IMR-90 (cell line): ENCODE data around the gene KCNQ2. TPM values are rescaled to one million over a fixed set of nuclear protein-coding genes. Genes with fewer than 3 reads are reported as not detected.

ENCODE experiments used
- ATAC-seq: fragments of 200-7000 bp; cut with Tn5 transposase; 2 replicates; pipeline ENCODE4 v1.9.1; 2020; ENCODE audit warnings: low read depth, mild to moderate bottlenecking, moderate library complexity
- BruUV-seq: library from RNA; stranded (reverse); fragments of 400-500 nt; replicated peaks from 2 replicates; lab custom pipeline; 2021; lab: Mats Ljungman, UMichigan
- CTCF ChIA-PET: fragments of 300-600 bp; formaldehyde crosslinking; extraction: SDS; loops from one replicate; lab custom pipeline; 2021; ENCODE audit warnings: antibody characterized with exemption; lab: Yijun Ruan, JAX
- POLR2A ChIA-PET: fragments of 300-600 bp; sonication (Branson Sonifier 250); formaldehyde crosslinking; loops from one replicate; lab custom pipeline; 2022; ENCODE audit warnings: antibody characterized with exemption; ENCODE audit not compliant: unreplicated experiment; lab: Charles Lee
- DNase-seq: peaks from one replicate; pipeline ENCODE4 v3.0.0; 2013
- H2AFZ ChIP-seq: replicated peaks from 2 replicates; pipeline ENCODE3; 2013; ENCODE audit warnings: low read length, mild to moderate bottlenecking; ENCODE audit not compliant: poor library complexity
- H2AK5ac ChIP-seq: 2 replicates; pipeline ENCODE4 v1.6.1; 2013; ENCODE audit warnings: low read depth, low read length, inconsistent platforms
- H2AK9ac ChIP-seq: replicated peaks from 2 replicates; pipeline ENCODE3; 2013; ENCODE audit warnings: mild to moderate bottlenecking, low read depth, low read length, moderate library complexity; ENCODE audit not compliant: poor library complexity
- H2BK120ac ChIP-seq: 2 replicates; pipeline ENCODE4 v1.6.1; 2013; ENCODE audit warnings: low read depth, low read length, inconsistent platforms
- H2BK15ac ChIP-seq: 3 replicates; pipeline ENCODE4 v1.6.1; 2013; ENCODE audit warnings: low read depth, low read length, inconsistent platforms
- H2BK20ac ChIP-seq: 2 replicates; pipeline ENCODE4 v1.6.1; 2013; ENCODE audit warnings: low read depth, mild to moderate bottlenecking, inconsistent platforms, low read length, moderate library complexity
- H2BK5ac ChIP-seq: 2 replicates; pipeline ENCODE4 v1.6.1; 2013; ENCODE audit warnings: mild to moderate bottlenecking, low read depth, low read length, inconsistent platforms; ENCODE audit not compliant: poor library complexity, severe bottlenecking
- H3K14ac ChIP-seq: replicated peaks from 2 replicates; pipeline ENCODE4 v1.6.1; 2013; ENCODE audit warnings: low read depth, low read length, inconsistent platforms
- H3K18ac ChIP-seq: 2 replicates; pipeline ENCODE4 v1.6.1; 2013; ENCODE audit warnings: low read depth, low read length, control low read depth
- H3K23ac ChIP-seq: 2 replicates; pipeline ENCODE4 v1.6.1; 2013; ENCODE audit warnings: low read depth, low read length, inconsistent platforms
- H3K27ac ChIP-seq: 2 replicates; pipeline ENCODE4 v1.5.1; 2013; ENCODE audit warnings: mild to moderate bottlenecking, control low read depth, low read length; ENCODE audit not compliant: insufficient read depth
- H3K27me3 ChIP-seq: 2 replicates; pipeline ENCODE4 v1.6.1; 2013; ENCODE audit warnings: low read length; ENCODE audit not compliant: control insufficient read depth, insufficient read depth
- H3K36me3 ChIP-seq: 2 replicates; pipeline ENCODE4 v1.6.1; 2013; ENCODE audit warnings: low read length, mixed read lengths; ENCODE audit not compliant: control insufficient read depth, insufficient read depth
- H3K4ac ChIP-seq: 2 replicates; pipeline ENCODE4 v1.6.1; 2013; ENCODE audit warnings: low read depth, low read length, inconsistent platforms
- H3K4me1 ChIP-seq: 2 replicates; pipeline ENCODE4 v1.6.1; 2013; ENCODE audit warnings: low read length, mixed read lengths; ENCODE audit not compliant: control insufficient read depth, insufficient read depth
- H3K4me2 ChIP-seq: 2 replicates; pipeline ENCODE4 v1.6.1; 2013; ENCODE audit warnings: low read depth, mild to moderate bottlenecking, control low read depth, low read length, moderate library complexity
- H3K4me3 ChIP-seq: 2 replicates; pipeline ENCODE4 v1.5.1; 2013; ENCODE audit warnings: low read depth, mild to moderate bottlenecking, control low read depth, low read length, moderate library complexity; ENCODE audit not compliant: insufficient read depth
- H3K56ac ChIP-seq: 2 replicates; pipeline ENCODE4 v1.6.1; 2013; ENCODE audit warnings: low read length, inconsistent platforms; ENCODE audit not compliant: insufficient read depth; ENCODE audit errors: extremely low read depth
- H3K79me1 ChIP-seq, 2 experiments: 2 replicates each; pipeline ENCODE4 v1.6.1; 2013; ENCODE audit warnings: low read length in 2 of 2, inconsistent platforms in 1 of 2, low read depth in 1 of 2
- H3K9ac ChIP-seq: 2 replicates; pipeline ENCODE4 v1.6.1; 2013; ENCODE audit warnings: low read depth, low read length, control low read depth
- H3K9me1 ChIP-seq: 2 replicates; pipeline ENCODE4 v1.6.1; 2013; ENCODE audit warnings: low read length, inconsistent platforms; ENCODE audit not compliant: insufficient read depth
- H3K9me3 ChIP-seq: 2 replicates; pipeline ENCODE4 v1.6.1; 2013; ENCODE audit warnings: low read length; ENCODE audit not compliant: control insufficient read depth, insufficient read depth
- H4K20me1 ChIP-seq: 2 replicates; pipeline ENCODE4 v1.6.1; 2013; ENCODE audit warnings: low read length, inconsistent platforms; ENCODE audit not compliant: insufficient read depth
- H4K5ac ChIP-seq: 2 replicates; pipeline ENCODE4 v1.6.1; 2013; ENCODE audit warnings: mild to moderate bottlenecking, low read depth, low read length, control low read depth
- H4K8ac ChIP-seq, 2 experiments: 2 replicates each; pipeline ENCODE4 v1.6.1; 2013; ENCODE audit warnings: low read depth in 2 of 2, low read length in 2 of 2, control low read depth in 1 of 2, inconsistent platforms in 1 of 2
- H4K91ac ChIP-seq: 2 replicates; pipeline ENCODE4 v1.6.1; 2013; ENCODE audit warnings: low read depth, low read length, inconsistent platforms; ENCODE audit not compliant: insufficient read depth
- BHLHE40 ChIP-seq: fragments of 150-350 bp; IDR thresholded peaks from 2 replicates; pipeline ENCODE4 v1.6.1; 2016; ENCODE audit warnings: mild to moderate bottlenecking, low read depth, low read length
- CEBPB ChIP-seq: IDR thresholded peaks from 2 replicates; pipeline ENCODE4 v1.6.1; 2012; ENCODE audit warnings: low read depth, low read length, improper control_type of control experiment
- CHD1 ChIP-seq: IDR thresholded peaks from 2 replicates; pipeline ENCODE4 v1.6.1; 2012; ENCODE audit warnings: low read depth, low read length, improper control_type of control experiment
- CTCF ChIP-seq: conservative IDR thresholded peaks from 2 replicates; pipeline ENCODE4 v1.5.1; 2012; ENCODE audit warnings: mild to moderate bottlenecking, low read depth, low read length, improper control_type of control experiment
- ELK1 ChIP-seq: fragments of 150-350 bp; IDR thresholded peaks from 2 replicates; pipeline ENCODE4 v1.6.1; 2016; ENCODE audit warnings: low read depth, mild to moderate bottlenecking, low read length, moderate library complexity, borderline replicate concordance
- FOS ChIP-seq: fragments of 150-350 bp; IDR thresholded peaks from 2 replicates; pipeline ENCODE4 v1.6.1; 2016; ENCODE audit warnings: low read depth, low read length
- MAFK ChIP-seq: IDR thresholded peaks from 2 replicates; pipeline ENCODE4 v1.6.1; 2012; ENCODE audit warnings: low read depth, low read length, improper control_type of control experiment
- MAZ ChIP-seq: IDR thresholded peaks from 2 replicates; pipeline ENCODE4 v1.6.1; 2012; ENCODE audit warnings: low read depth, mild to moderate bottlenecking, low read length, improper control_type of control experiment, moderate library complexity, borderline replicate concordance
- MXI1 ChIP-seq: IDR thresholded peaks from 2 replicates; pipeline ENCODE4 v1.6.1; 2012; ENCODE audit warnings: low read depth, mild to moderate bottlenecking, low read length, moderate library complexity, borderline replicate concordance
- NFE2L2 ChIP-seq: fragments of 150-350 bp; IDR thresholded peaks from 2 replicates; pipeline ENCODE4 v1.6.1; 2016; ENCODE audit warnings: low read depth, mild to moderate bottlenecking, low read length
- POLR2A ChIP-seq: IDR thresholded peaks from 2 replicates; pipeline ENCODE4 v1.6.1; 2012; ENCODE audit warnings: mild to moderate bottlenecking, low read depth, low read length
- RAD21 ChIP-seq: IDR thresholded peaks from 2 replicates; pipeline ENCODE4 v1.6.1; 2012; ENCODE audit warnings: low read length, improper control_type of control experiment
- RCOR1 ChIP-seq: IDR thresholded peaks from 2 replicates; pipeline ENCODE4 v1.6.1; 2012; ENCODE audit warnings: mild to moderate bottlenecking, low read length, improper control_type of control experiment; ENCODE audit not compliant: insufficient replicate concordance
- RFX5 ChIP-seq: IDR thresholded peaks from 2 replicates; pipeline ENCODE4 v1.8.0; 2012; ENCODE audit warnings: low read depth, mild to moderate bottlenecking, low read length, moderate library complexity
- SMC3 ChIP-seq: fragments of 150-350 bp; IDR thresholded peaks from 2 replicates; pipeline ENCODE4 v1.6.1; 2016; ENCODE audit warnings: low read depth, mild to moderate bottlenecking, antibody characterized with exemption, low read length, moderate library complexity
- WGBS, 2 experiments: methylation state at CpG; one replicate each; pipeline versions ENCODE4 v1.1.5 to v1.1.7; 2013; ENCODE audit warnings: missing lambda C conversion rate in 2 of 2; ENCODE audit not compliant: insufficient read length in 1 of 2; ENCODE audit errors: extremely low coverage in 2 of 2; 5-methylcytosine and 5-hydroxymethylcytosine counted together
- dilution Hi-C: fragments of 300-500 bp; cut with HindIII; formaldehyde crosslinking; loops from one replicate; pipeline ENCODE4 v1.14.3; 2018; ENCODE audit warnings: low sequenced_read_pairs; ENCODE audit not compliant: unreplicated experiment
- in situ Hi-C: fragments of 300-500 bp; cut with MboI; formaldehyde crosslinking; loops from 3 replicates; pipeline ENCODE4 v1.14.3; 2019; ENCODE audit warnings: low sequenced_read_pairs, inconsistent platforms, mixed read lengths
- intact Hi-C: fragments of 100-400 bp; cut with micrococcal nuclease; formaldehyde crosslinking; loops from 2 replicates; pipeline ENCODE4 v1.10.0; 2022
- polyA plus RNA-seq, 3 experiments: library from polyadenylated mRNA; depleted of rRNA; stranded (reverse); fragments of >200 nt; gene quantifications; 2 replicates each; pipeline ENCODE4 v1.2.3, GENCODE V29; 2012; ENCODE audit warnings: low replicate concordance in 1 of 3
- total RNA-seq: library from RNA; depleted of rRNA; stranded (reverse); fragments of >200 nt; gene quantifications from 2 replicates; pipeline ENCODE4 v1.2.3, GENCODE V29; 2012
- TF ChIP-seq, protein P1 (sequence below): fragments of 150-350 bp; IDR thresholded peaks from 2 replicates; pipeline ENCODE4 v1.6.1; 2017; ENCODE audit warnings: mild to moderate bottlenecking, antibody characterized with exemption, low read length, low read depth

Gene KCNQ2
- total and polyA plus RNA-seq, 2 of the 4 experiments (the other 2 are of a cell fraction), result 0.02 TPM; not detected in 1

- no peak overlapping the region for H4K91ac ChIP-seq
- ChIA-PET POLR2A (no interaction called here), CTCF (no interaction called here)
- no peak for TF ChIP-seq SMC3
- no peak for TF ChIP-seq MAFK
- no peak for TF ChIP-seq CTCF
- TF ChIP-seq FOS, result no peak
- no peak for TF ChIP-seq ELK1
- no peak for TF ChIP-seq MAZ
- TF ChIP-seq, protein P1, sequence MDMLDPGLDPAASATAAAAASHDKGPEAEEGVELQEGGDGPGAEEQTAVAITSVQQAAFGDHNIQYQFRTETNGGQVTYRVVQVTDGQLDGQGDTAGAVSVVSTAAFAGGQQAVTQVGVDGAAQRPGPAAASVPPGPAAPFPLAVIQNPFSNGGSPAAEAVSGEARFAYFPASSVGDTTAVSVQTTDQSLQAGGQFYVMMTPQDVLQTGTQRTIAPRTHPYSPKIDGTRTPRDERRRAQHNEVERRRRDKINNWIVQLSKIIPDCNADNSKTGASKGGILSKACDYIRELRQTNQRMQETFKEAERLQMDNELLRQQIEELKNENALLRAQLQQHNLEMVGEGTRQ, result no peak
- TF ChIP-seq RCOR1, result no peak
- TF ChIP-seq POLR2A, result no peak
- TF ChIP-seq MXI1, result no peak
- no peak for TF ChIP-seq NFE2L2
- TF ChIP-seq RFX5, result no peak
- TF ChIP-seq RAD21, result no peak
- TF ChIP-seq CHD1, result no peak
- TF ChIP-seq BHLHE40, result no peak
- TF ChIP-seq CEBPB, result no peak
- no peak overlapping the region for H3K4me2 ChIP-seq
- H3K4ac ChIP-seq, result no peak overlapping the region
- H2BK20ac ChIP-seq, result no peak overlapping the region
- H3K14ac ChIP-seq, result no peak overlapping the region
- no peaks in the 10 kb centered on the region for H4K20me1 ChIP-seq
- no peak overlapping the region for H4K8ac ChIP-seq
- H2AK5ac ChIP-seq, result no peak overlapping the region
- in situ Hi-C loops (no loop called here), intact Hi-C loops (no loop called here), dilution Hi-C loops (no loop called here)
- H2BK15ac ChIP-seq, result no peak overlapping the region
- no peaks in the 10 kb centered on the region for H3K79me1 ChIP-seq
- 15% methylated on average over 4 of the region's 12 CpGs; no CpG with 5 or more reads in 1 of the 2 experiments for WGBS, 2 experiments
- H3K9ac ChIP-seq, result no peak overlapping the region
- no peak overlapping the region for H2BK5ac ChIP-seq
- H3K4me3 ChIP-seq, result no peak overlapping the region
- no peak overlapping the region for H3K56ac ChIP-seq
- H3K27ac ChIP-seq, result no peak overlapping the region
- no peak overlapping the region for H3K23ac ChIP-seq
- DNase-seq (no peak), ATAC-seq (no peak)
- H3K18ac ChIP-seq, result no peak overlapping the region
- H4K5ac ChIP-seq, result no peak overlapping the region
- no TSS peak for BruUV-seq
- no peak overlapping the region for H2AFZ ChIP-seq
- no peaks in the 10 kb centered on the region for H3K9me3 ChIP-seq
- peaks cover 68% of the 10 kb centered on the region for H3K27me3 ChIP-seq
- H3K4me1 ChIP-seq, result no peaks in the 10 kb centered on the region
- no peaks in the 10 kb centered on the region for H3K36me3 ChIP-seq
- no peak overlapping the region for H2AK9ac ChIP-seq
- H2BK120ac ChIP-seq, result no peak overlapping the region
- H3K9me1 ChIP-seq, result no peaks in the 10 kb centered on the region
These were observed 4.0 kb downstream of the KCNQ2 start for GRCh38 chr20:63468421-63468820.
